Panc1 (cell line): Measurements from ENCODE around the gene MR1. TPM values are rescaled to one million over a fixed set of nuclear protein-coding genes. Genes with fewer than 3 reads are reported as not detected.

Source experiments
- ATAC-seq: fragments of 200-7000 bp; cut with Tn5 transposase; 2 replicates; pipeline ENCODE4 v1.9.1; 2020; ENCODE audit warnings: mild to moderate bottlenecking, moderate library complexity
- BruUV-seq: library from RNA; stranded (reverse); fragments of 400-500 nt; replicated peaks from 2 replicates; lab custom pipeline; 2021; lab: Mats Ljungman, UMichigan
- CTCF ChIA-PET: fragments of 300-600 bp; sonication (Branson Sonifier 250); formaldehyde crosslinking; loops from one replicate; lab custom pipeline; 2022; ENCODE audit warnings: antibody characterized with exemption; lab: Charles Lee
- POLR2A ChIA-PET: fragments of 300-600 bp; sonication (Branson Sonifier 250); formaldehyde crosslinking; loops from one replicate; lab custom pipeline; 2022; ENCODE audit warnings: antibody characterized with exemption; lab: Charles Lee
- DNase-seq: peaks from one replicate; pipeline ENCODE4 v3.0.0-alpha.2; 2010; ENCODE audit warnings: low read depth, low spot score
- H3K27ac ChIP-seq: 2 replicates; pipeline ENCODE4 v1.5.1; 2011; ENCODE audit warnings: mild to moderate bottlenecking, low read length, inconsistent platforms
- H3K27me3 ChIP-seq: fragments of 200-500 bp; sonication (Bioruptor generic); 2 replicates; pipeline ENCODE4 v1.6.0; 2014; ENCODE audit warnings: low read length, inconsistent platforms; ENCODE audit not compliant: control insufficient read depth, insufficient read depth
- H3K36me3 ChIP-seq: fragments of 200-500 bp; sonication (Bioruptor generic); 2 replicates; pipeline ENCODE4 v1.5.1; 2014; ENCODE audit warnings: inconsistent platforms, mild to moderate bottlenecking, low read length, moderate library complexity; ENCODE audit not compliant: control insufficient read depth, insufficient read depth
- H3K4me1 ChIP-seq: 2 replicates; pipeline ENCODE4 v1.5.1; 2011; ENCODE audit warnings: inconsistent platforms, mild to moderate bottlenecking, low read length, moderate library complexity; ENCODE audit not compliant: control insufficient read depth, insufficient read depth
- H3K4me3 ChIP-seq, 2 experiments: 2 replicates each; pipeline ENCODE4 v1.5.1; 2011 to 2012; ENCODE audit warnings: low read depth in 2 of 2, low read length in 2 of 2, mild to moderate bottlenecking in 2 of 2, inconsistent platforms in 1 of 2, moderate library complexity in 1 of 2
- H3K9me3 ChIP-seq: fragments of 200-500 bp; sonication (Bioruptor generic); 2 replicates; pipeline ENCODE4 v1.5.1; 2014; ENCODE audit warnings: low read depth, mild to moderate bottlenecking, inconsistent platforms, low read length, moderate library complexity; ENCODE audit not compliant: control insufficient read depth, insufficient read depth
- CTCF ChIP-seq: fragments of 450-650 bp; IDR thresholded peaks from 2 replicates; pipeline ENCODE4 v1.5.1; 2017; ENCODE audit warnings: mild to moderate bottlenecking
- POLR2AphosphoS5 ChIP-seq: IDR thresholded peaks from 2 replicates; pipeline ENCODE4 v1.6.1; 2012; ENCODE audit warnings: mild to moderate bottlenecking, low read depth, low read length, moderate library complexity
- REST ChIP-seq, 2 experiments: IDR thresholded peaks; 2 replicates each; pipeline ENCODE4 v1.6.1; 2011 to 2012; ENCODE audit warnings: low read depth in 2 of 2, control low read depth in 1 of 2, low read length in 1 of 2, mild to moderate bottlenecking in 1 of 2, moderate library complexity in 1 of 2; ENCODE audit not compliant: insufficient read depth in 1 of 2
- SIN3A ChIP-seq: IDR thresholded peaks from 2 replicates; pipeline ENCODE4 v1.6.1; 2012; ENCODE audit warnings: low read depth, mild to moderate bottlenecking, low read length, moderate library complexity, borderline replicate concordance; ENCODE audit not compliant: insufficient read depth
- TCF7L2 ChIP-seq: IDR thresholded peaks from 2 replicates; pipeline ENCODE4 v1.6.1; 2011; ENCODE audit warnings: mild to moderate bottlenecking, low read depth, low read length, inconsistent platforms
- in situ Hi-C: cut with HindIII; loops from 2 replicates; pipeline ENCODE4 v1.10.0; 2016; ENCODE audit warnings: low sequenced_read_pairs, low pct_unique_long_range_greater_than_20kb
- intact Hi-C: fragments of 100-400 bp; cut with micrococcal nuclease; formaldehyde crosslinking; loops from one replicate; pipeline ENCODE4 v1.10.0; 2022; ENCODE audit not compliant: unreplicated experiment
- total RNA-seq: library from RNA; stranded (reverse); gene quantifications from one replicate; pipeline ENCODE4 v1.2.1, GENCODE V29; 2021; ENCODE audit not compliant: unreplicated experiment

The MR1 gene
- total RNA-seq, 1 experiment from 2014 or later, result 3.9 TPM

DNA sequence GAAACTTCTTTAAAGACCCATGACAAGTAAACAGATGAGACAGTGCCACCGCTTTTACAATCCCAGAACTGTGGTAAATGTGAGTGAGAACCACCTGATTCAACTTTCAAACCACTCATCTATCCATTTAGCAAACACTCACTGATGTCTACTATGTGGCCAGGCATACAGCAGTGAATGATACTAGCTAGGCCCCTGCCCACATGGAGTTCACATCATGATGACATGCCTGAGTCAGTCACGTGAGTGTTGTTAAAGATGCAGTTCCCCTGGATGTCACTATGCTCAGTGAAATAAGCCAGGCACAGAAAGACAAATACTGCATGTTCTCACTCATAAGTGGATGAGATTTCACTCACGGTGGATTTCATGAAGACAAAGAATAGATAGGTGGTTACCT, 39.5 kb upstream of the MR1 start:
- intact Hi-C loops (no loop called here), in situ Hi-C loops (no loop called here)
- ChIA-PET POLR2A (no interaction called here), CTCF (no interaction called here)
- no peak for ATAC-seq
- H3K27me3 ChIP-seq, result no peaks in the 10 kb centered on the region
- no peaks in the 10 kb centered on the region for H3K4me1 ChIP-seq
- no peaks in the 10 kb centered on the region for H3K9me3 ChIP-seq
- H3K4me3 ChIP-seq, result no peak overlapping the region
- no peak for TF ChIP-seq SIN3A
- TF ChIP-seq CTCF, result no peak
- TF ChIP-seq POLR2AphosphoS5, result no peak
- TF ChIP-seq TCF7L2, result no peak
- no peak for TF ChIP-seq REST (IDR thresholded peaks at IDR 0.05; ENCODE audit: insufficient read depth in 1 of 2, low read depth in 2 of 2, low read length in 1 of 2)
- no peak overlapping the region for H3K27ac ChIP-seq
- BruUV-seq, result no TSS peak
- DNase-seq, result no peak
- peaks cover 6% of the 10 kb centered on the region; the same call in 1 of the 2 replicates for H3K36me3 ChIP-seq

DNA sequence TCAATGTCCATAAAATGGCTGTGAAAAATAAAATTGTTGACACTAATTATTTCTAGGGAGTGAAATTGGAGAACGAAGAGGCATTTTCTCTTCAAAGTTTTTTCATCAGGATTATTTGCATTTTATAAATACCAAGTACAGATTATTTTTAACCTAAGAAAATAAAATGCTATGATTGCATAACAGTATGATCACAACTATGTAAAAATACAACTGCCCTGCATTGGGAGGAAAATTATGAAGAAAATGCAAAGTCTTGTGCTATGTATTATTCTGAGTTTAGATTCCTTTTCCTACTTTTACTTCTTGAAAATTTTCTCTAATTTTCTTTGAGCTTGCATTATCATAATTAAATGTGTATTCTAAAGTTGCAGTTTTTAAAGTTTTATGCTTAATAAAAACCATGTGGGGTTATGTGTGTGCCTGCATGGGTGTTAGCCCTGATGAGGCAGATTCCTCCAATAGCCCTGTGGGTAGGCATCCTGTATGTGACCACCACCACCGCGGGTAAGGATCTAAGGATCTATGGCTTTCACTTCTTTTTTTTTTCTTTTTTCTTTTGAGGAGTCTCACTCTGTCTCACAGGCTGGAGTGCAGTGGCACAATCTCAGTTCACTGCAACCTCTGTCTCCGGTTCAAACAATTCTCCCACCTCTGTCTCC, 35.8 kb upstream of the MR1 start:
- no peaks in the 10 kb centered on the region for H3K27me3 ChIP-seq
- peaks cover 3% of the 10 kb centered on the region; the same call in 1 of the 2 replicates for H3K36me3 ChIP-seq
- TF ChIP-seq SIN3A (no peak), REST (IDR thresholded peaks at IDR 0.05; ENCODE audit: insufficient read depth in 1 of 2, low read depth in 2 of 2, low read length in 1 of 2) (no peak), POLR2AphosphoS5 (no peak), TCF7L2 (no peak), CTCF (no peak)
- no peak for ATAC-seq
- DNase-seq, result no peak
- H3K4me3 ChIP-seq, result no peak overlapping the region
- H3K4me1 ChIP-seq, result no peaks in the 10 kb centered on the region
- intact Hi-C loops (no loop called here), in situ Hi-C loops (no loop called here)
- ChIA-PET CTCF (no interaction called here), POLR2A (no interaction called here)
- H3K27ac ChIP-seq, result no peak overlapping the region
- BruUV-seq, result no TSS peak
- no peaks in the 10 kb centered on the region for H3K9me3 ChIP-seq
